ACHN (cell line): ENCODE measurements around the gene MAD2L1.
"Not testable (repeated sequence)": the region's sequence is repeated elsewhere in the genome, so short reads cannot be mapped to it uniquely, and the experiment has no call there.

Experiments used
- DNase-seq: peaks from one replicate; pipeline ENCODE4 v3.0.0-alpha.2; 2015
- in situ Hi-C: cut with HindIII; loops from 2 replicates; pipeline ENCODE4 v1.10.0; 2017; ENCODE audit warnings: low sequenced_read_pairs, low pct_ligation_motif_present, low pct_unique_long_range_greater_than_20kb

The MAD2L1 gene

GRCh38 chr4:120066517-120067340 lies at the start of gene MAD2L1:
Gene MAD2L1, minus strand, starts transcription at chr4:120066848. Its CDS starts 114 bp downstream, at chr4:120066734.
- in situ Hi-C loops, result no loop called here
- DNase-seq, result peak; percentile 97

GRCh38 chr4:120111745-120112144 lies 45.1 kb upstream of the MAD2L1 start:
- in situ Hi-C loops, result no loop called here
- no peak for DNase-seq

- in situ Hi-C loops, result no loop called here
- DNase-seq, result no peak
Measured at GRCh38 chr4:120109406-120109805, 42.8 kb upstream of the MAD2L1 start.

GRCh38 chr4:120105472-120105871 lies 38.8 kb upstream of the MAD2L1 start:
- in situ Hi-C loops, result no loop called here
- DNase-seq, result no peak

GRCh38 chr4:120096508-120097297 lies 30.1 kb upstream of the MAD2L1 start:
- in situ Hi-C loops, result no loop called here
- DNase-seq, result no peak

GRCh38 chr4:120088507-120088906 lies 21.9 kb upstream of the MAD2L1 start:
- no peak for DNase-seq
- in situ Hi-C loops, result no loop called here

- in situ Hi-C loops, DNase-seq: not testable (repeated sequence)
Measured at GRCh38 chr4:120088066-120088465, 21.4 kb upstream of the MAD2L1 start.

- in situ Hi-C loops, result no loop called here
- DNase-seq, result no peak
Measured at GRCh38 chr4:120085705-120086104, 19.1 kb upstream of the MAD2L1 start.

GRCh38 chr4:120084327-120084726 lies 17.7 kb upstream of the MAD2L1 start:
- in situ Hi-C loops, result no loop called here
- DNase-seq, result no peak

- in situ Hi-C loops, result no loop called here
- DNase-seq, result no peak
Measured at GRCh38 chr4:120083152-120083551, 16.5 kb upstream of the MAD2L1 start.

GRCh38 chr4:120082251-120082650 lies 15.6 kb upstream of the MAD2L1 start:
- DNase-seq, result no peak
- in situ Hi-C loops, result no loop called here

- no peak for DNase-seq
- in situ Hi-C loops, result no loop called here
Measured at GRCh38 chr4:120081726-120082125, 15.1 kb upstream of the MAD2L1 start.

- in situ Hi-C loops, result no loop called here
- DNase-seq, result no peak
Measured at GRCh38 chr4:120080533-120080932, 13.9 kb upstream of the MAD2L1 start.

GRCh38 chr4:120079839-120080520 lies 13.3 kb upstream of the MAD2L1 start:
- in situ Hi-C loops, result no loop called here
- no peak for DNase-seq

GRCh38 chr4:120078216-120078615 lies 11.6 kb upstream of the MAD2L1 start:
- DNase-seq, result no peak
- in situ Hi-C loops, result no loop called here

GRCh38 chr4:120071192-120071795 lies 4.6 kb upstream of the MAD2L1 start:
- peak; percentile 65 for DNase-seq
- in situ Hi-C loops, result no loop called here

- DNase-seq, result no peak
- in situ Hi-C loops, result no loop called here
Measured at GRCh38 chr4:120070196-120070595, 3.5 kb upstream of the MAD2L1 start.

GRCh38 chr4:120065974-120066516 lies 603 bp downstream of the MAD2L1 start:
- DNase-seq, result no peak
- in situ Hi-C loops, result no loop called here

GRCh38 chr4:120064887-120065286 lies 1.8 kb downstream of the MAD2L1 start:
- in situ Hi-C loops, result no loop called here
- DNase-seq, result no peak
